A549 (cell line): ENCODE results near the gene SYCE3. TPM values are rescaled to one million over a fixed set of nuclear protein-coding genes. Genes with fewer than 3 reads are reported as not detected.

Experiments
- ATAC-seq, 2 experiments: fragments of 200-7000 bp in 1 of 2; fragments of >200 bp in 1 of 2; cut with Nextera tagmentation in 1 of 2; cut with Tn5 transposase in 1 of 2; 3 replicates each; pipeline versions ENCODE4 v1.8.0 to v1.9.1; 2018 to 2020; ENCODE audit warnings: mild to moderate bottlenecking in 1 of 2, moderate library complexity in 1 of 2
- CTCF ChIA-PET: fragments of 300-600 bp; sonication (Branson Sonifier 250); formaldehyde crosslinking; extraction: SDS; loops from one replicate; lab custom pipeline; 2021; ENCODE audit warnings: antibody characterized with exemption, inconsistent platforms; lab: Yijun Ruan, JAX
- POLR2A ChIA-PET: fragments of 350-600 bp; formaldehyde crosslinking; extraction: SDS; loops from one replicate; lab custom pipeline; 2021; ENCODE audit warnings: antibody characterized with exemption, inconsistent platforms; lab: Yijun Ruan, JAX
- DNase-seq, 2 experiments: peaks; one replicate each; pipeline versions ENCODE4 v3.0.0 to v3.0.0-alpha.2; 2011 to 2016; ENCODE audit warnings: low read depth in 1 of 2, low spot score in 1 of 2
- FAIRE-seq: peaks from 2 replicates; lab custom pipeline; 2011; peaks lifted over from hg19 to GRCh38; lab: Jason Lieb, UNC
- H3K27ac ChIP-seq, 2 experiments: fragments of >200 bp; sonication (Bioruptor Twin); formaldehyde crosslinking; 3 replicates each; pipeline ENCODE4 v1.5.1; 2016 to 2017
- H3K4me1 ChIP-seq: fragments of >200 bp; sonication (Bioruptor Twin); formaldehyde crosslinking; 3 replicates; pipeline ENCODE4 v1.6.1; 2016
- H3K4me2 ChIP-seq: fragments of >200 bp; sonication (Bioruptor Twin); formaldehyde crosslinking; 3 replicates; pipeline ENCODE4 v1.6.1; 2016
- H3K4me3 ChIP-seq: fragments of >200 bp; sonication (Bioruptor Twin); formaldehyde crosslinking; 3 replicates; pipeline ENCODE4 v1.5.1; 2016
- H3K9me3 ChIP-seq: fragments of >200 bp; sonication (Bioruptor Twin); formaldehyde crosslinking; 3 replicates; pipeline ENCODE4 v1.6.1; 2016
- BHLHE40 ChIP-seq: IDR thresholded peaks from 2 replicates; pipeline ENCODE4 v1.6.1; 2012; ENCODE audit warnings: low read depth, low read length, inconsistent platforms
- CHD4 ChIP-seq: fragments of 200-600 bp; sonication (generic); IDR thresholded peaks from 2 replicates; pipeline ENCODE4 v1.6.1; 2016; ENCODE audit warnings: antibody characterized with exemption, mild to moderate bottlenecking, borderline replicate concordance
- ESRRA ChIP-seq: fragments of 150-350 bp; IDR thresholded peaks from 2 replicates; pipeline ENCODE4 v1.6.1; 2014; ENCODE audit warnings: mild to moderate bottlenecking, low read length, borderline replicate concordance
- FOSB ChIP-seq: fragments of 250-450 bp; sonication (Bioruptor Pico); IDR thresholded peaks from 2 replicates; pipeline ENCODE4 v1.5.0; 2020; ENCODE audit warnings: mild to moderate bottlenecking, moderate library complexity
- FOXS1 ChIP-seq: fragments of 250-450 bp; sonication (Bioruptor Pico); IDR thresholded peaks from 2 replicates; pipeline ENCODE4 v1.5.0; 2020; ENCODE audit warnings: mild to moderate bottlenecking, moderate library complexity
- KDM5A ChIP-seq: fragments of 200-600 bp; sonication (generic); IDR thresholded peaks from 2 replicates; pipeline ENCODE4 v1.6.1; 2016; ENCODE audit warnings: antibody characterized with exemption, mild to moderate bottlenecking
- PHF8 ChIP-seq: fragments of 200-600 bp; sonication (generic); IDR thresholded peaks from 2 replicates; pipeline ENCODE4 v1.6.1; 2016; ENCODE audit warnings: low read depth, mild to moderate bottlenecking, antibody characterized with exemption, moderate library complexity, borderline replicate concordance
- RAD21 ChIP-seq, 2 experiments: fragments of >200 bp in 1 of 2; sonication (Bioruptor Twin) in 1 of 2; formaldehyde crosslinking in 1 of 2; IDR thresholded peaks in 1 of 2; conservative IDR thresholded peaks in 1 of 2; 2 replicates in 1 of 2; 3 replicates in 1 of 2; pipeline ENCODE4 v1.6.1; 2012 to 2018; ENCODE audit warnings: inconsistent platforms in 1 of 2
- RNF2 ChIP-seq: fragments of 200-600 bp; sonication (generic); IDR thresholded peaks from 2 replicates; pipeline ENCODE4 v1.6.1; 2016; ENCODE audit warnings: low read depth, mild to moderate bottlenecking, antibody characterized with exemption, moderate library complexity, borderline replicate concordance
- SMC3 ChIP-seq: fragments of >200 bp; sonication (Bioruptor Twin); formaldehyde crosslinking; IDR thresholded peaks from 3 replicates; pipeline ENCODE4 v1.6.1; 2018; ENCODE audit warnings: inconsistent platforms
- TFCP2L1 ChIP-seq: fragments of 250-450 bp; sonication (Bioruptor Pico); IDR thresholded peaks from 2 replicates; pipeline ENCODE4 v1.5.0; 2021; ENCODE audit warnings: mild to moderate bottlenecking
- ZNF302 ChIP-seq: fragments of 250-450 bp; sonication (Bioruptor Pico); IDR thresholded peaks from 2 replicates; pipeline ENCODE4 v1.9.0; 2021; ENCODE audit warnings: inconsistent platforms, mild to moderate bottlenecking, moderate library complexity
- WGBS: methylation state at CpG from one replicate; pipeline ENCODE4 v1.1.6; 2017; ENCODE audit errors: missing lambda C conversion rate; 5-methylcytosine and 5-hydroxymethylcytosine counted together
- polyA plus RNA-seq, 4 experiments: library from polyadenylated mRNA; depleted of rRNA in 3 of 4; stranded (reverse); fragments of >200 nt; fragmentation: RNase III in 1 of 4; extraction: RNeasy Plus Mini Kit Qiagen cat#74134 plus additional on column Dnase treatment in 1 of 4; gene quantifications; 2 replicates in 3 of 4; 3 replicates in 1 of 4; pipeline ENCODE4 v1.2.3, GENCODE V29; 2011 to 2017
- TF ChIP-seq, protein P1 (sequence below): fragments of >200 bp; sonication (Bioruptor Twin); formaldehyde crosslinking; IDR thresholded peaks from 3 replicates; pipeline ENCODE4 v1.6.1; 2016
- TF ChIP-seq, protein P2 (sequence below): IDR thresholded peaks from 2 replicates; pipeline ENCODE4 v1.6.1; 2012
- TF ChIP-seq, protein P3 (sequence below): fragments of >200 bp; sonication (Bioruptor Twin); formaldehyde crosslinking; IDR thresholded peaks from 3 replicates; pipeline ENCODE4 v1.5.1; 2016
- TF ChIP-seq, protein P4 (sequence below): fragments of 450-650 bp; IDR thresholded peaks from 2 replicates; pipeline ENCODE4 v1.6.1; 2014; ENCODE audit warnings: antibody characterized with exemption
- TF ChIP-seq, protein P5 (sequence below): IDR thresholded peaks from 2 replicates; pipeline ENCODE4 v1.6.1; 2012; ENCODE audit warnings: low read depth, borderline replicate concordance

The SYCE3 gene
- polyA plus RNA-seq, 2 of the 4 experiments (the other 2 are of a cell fraction) = 0.45 to 0.59 TPM

DNA sequence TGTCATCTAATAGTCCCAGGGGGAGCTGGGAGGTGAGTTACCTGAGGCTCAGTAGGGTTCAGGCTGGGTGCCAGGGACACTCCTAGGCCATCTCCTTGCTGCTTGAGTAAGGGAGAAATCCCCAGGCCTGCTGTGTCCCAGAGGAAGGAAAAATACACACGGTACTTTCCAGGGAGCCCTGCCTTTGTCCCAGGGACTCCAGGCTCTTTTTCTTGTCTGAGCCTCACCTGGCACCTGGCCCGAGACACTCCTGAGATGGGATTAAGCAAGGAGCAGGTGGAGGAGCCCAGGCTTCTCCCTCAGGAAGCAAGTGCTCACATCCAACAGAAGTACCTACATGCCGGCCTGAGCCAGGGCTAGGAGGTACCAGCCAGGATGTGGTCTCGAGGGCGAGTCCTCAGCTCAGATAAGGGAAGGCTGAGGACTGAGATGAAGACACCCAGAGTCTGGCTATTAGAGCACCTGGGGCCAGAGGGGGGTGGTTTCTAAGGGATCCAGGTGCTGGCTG lies 17.9 kb downstream of the SYCE3 start (continued):
- TF ChIP-seq, protein P1, sequence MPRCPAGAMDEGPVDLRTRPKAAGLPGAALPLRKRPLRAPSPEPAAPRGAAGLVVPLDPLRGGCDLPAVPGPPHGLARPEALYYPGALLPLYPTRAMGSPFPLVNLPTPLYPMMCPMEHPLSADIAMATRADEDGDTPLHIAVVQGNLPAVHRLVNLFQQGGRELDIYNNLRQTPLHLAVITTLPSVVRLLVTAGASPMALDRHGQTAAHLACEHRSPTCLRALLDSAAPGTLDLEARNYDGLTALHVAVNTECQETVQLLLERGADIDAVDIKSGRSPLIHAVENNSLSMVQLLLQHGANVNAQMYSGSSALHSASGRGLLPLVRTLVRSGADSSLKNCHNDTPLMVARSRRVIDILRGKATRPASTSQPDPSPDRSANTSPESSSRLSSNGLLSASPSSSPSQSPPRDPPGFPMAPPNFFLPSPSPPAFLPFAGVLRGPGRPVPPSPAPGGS = no peak
- TF ChIP-seq TFCP2L1 (CRISPR knock-in tag) (no peak), FOXS1 (CRISPR knock-in tag) (no peak), PHF8 (no peak)
- TF ChIP-seq, all 56 proteins: peak for 0

DNA sequence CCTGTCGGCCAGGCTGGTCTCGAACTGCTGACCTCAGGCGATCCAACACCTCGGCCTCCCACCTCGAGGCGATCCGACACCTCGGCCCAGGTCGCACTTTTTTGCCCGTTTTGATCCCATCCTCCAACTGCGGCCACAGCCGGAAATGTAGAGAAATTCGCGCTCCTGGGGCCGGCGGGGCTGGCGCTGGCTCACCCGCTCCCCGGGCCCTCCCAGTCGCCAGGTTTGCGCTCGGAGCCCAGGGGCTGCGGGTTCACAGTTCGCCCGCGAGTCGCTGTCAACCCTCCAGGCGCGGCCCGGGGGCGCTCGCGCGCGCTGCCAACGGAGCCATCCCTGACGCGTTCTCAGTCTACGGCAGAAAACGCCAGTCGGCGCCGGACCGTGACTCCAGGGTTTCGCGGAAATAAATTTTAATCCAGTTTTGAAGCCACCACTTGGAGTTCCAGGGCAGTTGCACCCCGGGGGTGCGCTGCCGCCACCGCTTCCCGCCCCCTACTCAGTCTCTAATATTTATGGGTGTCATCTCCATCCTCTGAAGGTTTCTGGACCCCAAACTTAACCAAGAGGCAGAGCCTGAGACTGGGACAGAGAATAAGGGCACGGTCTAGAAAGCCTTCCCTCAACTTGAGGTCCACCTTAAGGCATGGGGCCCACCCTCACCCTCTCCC lies 18.5 kb downstream of the SYCE3 start:
- Histone ChIP-seq H3K4me3 (peak overlapping the region; percentile 24; the same call in 1 of the 3 replicates), H3K9me3 (no peaks in the 10 kb centered on the region), H3K4me1 (peaks cover 57% of the 10 kb centered on the region), H3K4me2 (peak overlapping the region; percentile 68), H3K27ac (peak overlapping the region; percentile 82 to 84)
- ATAC-seq (peak; percentile 74 to 89), FAIRE-seq (no peak), DNase-seq (peak; percentile 82 to 85)
- ChIA-PET POLR2A (interaction anchor here (1.4 kb wide), 1 partner anchor 12 kb away, joined by 4 read pairs; no protein-coding TSS in a partner anchor), CTCF (interaction anchor here (0.9 to 4.5 kb wide), 8 partner anchors 14 to 77 kb away, joined by 3 to 25 read pairs (median 5); partner anchors contain the start of genes SCO2 and SYCE3)
- TF ChIP-seq RNF2 = no peak
- TF ChIP-seq BHLHE40 = no peak
- TF ChIP-seq, protein P2, sequence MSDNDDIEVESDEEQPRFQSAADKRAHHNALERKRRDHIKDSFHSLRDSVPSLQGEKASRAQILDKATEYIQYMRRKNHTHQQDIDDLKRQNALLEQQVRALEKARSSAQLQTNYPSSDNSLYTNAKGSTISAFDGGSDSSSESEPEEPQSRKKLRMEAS = peak; percentile 46; the same call in 1 of the 2 replicates
- peak; percentile 62 for TF ChIP-seq SMC3
- TF ChIP-seq, protein P3, sequence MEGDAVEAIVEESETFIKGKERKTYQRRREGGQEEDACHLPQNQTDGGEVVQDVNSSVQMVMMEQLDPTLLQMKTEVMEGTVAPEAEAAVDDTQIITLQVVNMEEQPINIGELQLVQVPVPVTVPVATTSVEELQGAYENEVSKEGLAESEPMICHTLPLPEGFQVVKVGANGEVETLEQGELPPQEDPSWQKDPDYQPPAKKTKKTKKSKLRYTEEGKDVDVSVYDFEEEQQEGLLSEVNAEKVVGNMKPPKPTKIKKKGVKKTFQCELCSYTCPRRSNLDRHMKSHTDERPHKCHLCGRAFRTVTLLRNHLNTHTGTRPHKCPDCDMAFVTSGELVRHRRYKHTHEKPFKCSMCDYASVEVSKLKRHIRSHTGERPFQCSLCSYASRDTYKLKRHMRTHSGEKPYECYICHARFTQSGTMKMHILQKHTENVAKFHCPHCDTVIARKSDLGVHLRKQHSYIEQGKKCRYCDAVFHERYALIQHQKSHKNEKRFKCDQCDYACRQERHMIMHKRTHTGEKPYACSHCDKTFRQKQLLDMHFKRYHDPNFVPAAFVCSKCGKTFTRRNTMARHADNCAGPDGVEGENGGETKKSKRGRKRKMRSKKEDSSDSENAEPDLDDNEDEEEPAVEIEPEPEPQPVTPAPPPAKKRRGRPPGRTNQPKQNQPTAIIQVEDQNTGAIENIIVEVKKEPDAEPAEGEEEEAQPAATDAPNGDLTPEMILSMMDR = peak; percentile 61
- peak; percentile 26 to 44; a peak in 4 of 5 replicates for TF ChIP-seq RAD21 (conservative IDR thresholded peaks at IDR 0.05 in 1 of 2, IDR thresholded peaks at IDR 0.05 in 1 of 2)
- 6% methylated on average over 15 of the region's 52 CpGs for WGBS

DNA sequence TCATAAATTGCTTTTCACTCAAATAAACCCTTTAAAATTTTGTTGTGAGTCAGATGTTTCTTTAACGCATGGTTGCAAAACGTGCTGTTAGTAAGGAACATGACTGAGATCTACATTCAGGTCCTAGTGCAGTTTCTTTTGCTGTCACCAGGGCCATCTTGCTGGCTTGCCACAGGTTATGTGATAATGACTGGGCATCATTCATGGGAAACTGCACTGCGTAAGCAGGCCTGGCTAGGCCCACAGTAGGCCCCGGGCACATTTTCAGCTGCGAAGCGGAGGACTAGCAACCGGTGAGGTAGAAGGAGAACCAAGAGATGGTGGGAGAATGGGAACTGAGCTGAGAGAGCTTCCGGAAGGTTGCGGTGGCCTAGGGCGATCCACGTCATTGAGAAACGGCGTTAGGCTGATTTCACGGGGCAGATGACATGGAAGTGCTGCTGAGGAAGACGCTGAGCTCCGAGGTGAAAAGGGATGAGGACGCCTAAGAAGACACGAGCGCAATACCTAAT lies 20.2 kb downstream of the SYCE3 start:
- POLR2A ChIA-PET = interaction anchor here (1.0 kb wide), 1 partner anchor 10 kb away, joined by 3 read pairs; no protein-coding TSS in a partner anchor
- Histone ChIP-seq H3K9me3 (no peaks in the 10 kb centered on the region), H3K4me1 (peaks cover 69% of the 10 kb centered on the region), H3K4me2 (no peak overlapping the region), H3K4me3 (no peak overlapping the region), H3K27ac (peak overlapping the region; percentile 76 to 92; a peak in 4 of 6 replicates)
- TF ChIP-seq, protein P4, sequence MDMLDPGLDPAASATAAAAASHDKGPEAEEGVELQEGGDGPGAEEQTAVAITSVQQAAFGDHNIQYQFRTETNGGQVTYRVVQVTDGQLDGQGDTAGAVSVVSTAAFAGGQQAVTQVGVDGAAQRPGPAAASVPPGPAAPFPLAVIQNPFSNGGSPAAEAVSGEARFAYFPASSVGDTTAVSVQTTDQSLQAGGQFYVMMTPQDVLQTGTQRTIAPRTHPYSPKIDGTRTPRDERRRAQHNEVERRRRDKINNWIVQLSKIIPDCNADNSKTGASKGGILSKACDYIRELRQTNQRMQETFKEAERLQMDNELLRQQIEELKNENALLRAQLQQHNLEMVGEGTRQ = no peak
- TF ChIP-seq ESRRA (no peak), FOSB (no peak), KDM5A (no peak), BHLHE40 (no peak), CHD4 (no peak), ZNF302 (no peak)
- TF ChIP-seq, protein P5, sequence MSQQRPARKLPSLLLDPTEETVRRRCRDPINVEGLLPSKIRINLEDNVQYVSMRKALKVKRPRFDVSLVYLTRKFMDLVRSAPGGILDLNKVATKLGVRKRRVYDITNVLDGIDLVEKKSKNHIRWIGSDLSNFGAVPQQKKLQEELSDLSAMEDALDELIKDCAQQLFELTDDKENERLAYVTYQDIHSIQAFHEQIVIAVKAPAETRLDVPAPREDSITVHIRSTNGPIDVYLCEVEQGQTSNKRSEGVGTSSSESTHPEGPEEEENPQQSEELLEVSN = no peak
- TF ChIP-seq, protein P2 = no peak
- DNase-seq (no peak), ATAC-seq (no peak), FAIRE-seq (no peak)
- 90% methylated on average over 19 of the region's 19 CpGs for WGBS
- CTCF ChIA-PET = interaction anchor here (4.5 kb wide), 1 partner anchor 21 kb away, joined by 25 read pairs; the partner anchor contains the start of gene SYCE3
